SU-DHL-6 (cell line): Measurements from ENCODE around the gene CCDC9B.

ENCODE experiments used
- H2AFZ ChIP-seq: fragments of 200-600 bp; sonication (generic); 2 replicates; pipeline ENCODE4 v1.6.1; 2014; ENCODE audit warnings: low read depth, mild to moderate bottlenecking, moderate library complexity, mixed read lengths, antibody characterized with exemption, low read length; ENCODE audit not compliant: severe bottlenecking
- H3F3A ChIP-seq: fragments of 200-600 bp; shearing (Covaris generic); 2 replicates; pipeline ENCODE4 v1.6.0; 2016; ENCODE audit warnings: antibody characterized with exemption, mild to moderate bottlenecking; ENCODE audit not compliant: insufficient read depth
- H3K27ac ChIP-seq: fragments of 200-600 bp; sonication (generic); 2 replicates; pipeline ENCODE4 v1.5.1; 2016; ENCODE audit warnings: low read depth, mild to moderate bottlenecking, low read length, moderate library complexity, mixed read lengths
- H3K27me3 ChIP-seq: fragments of 200-600 bp; sonication (generic), shearing (Covaris generic); 2 replicates; pipeline ENCODE4 v1.6.0; 2014; ENCODE audit warnings: mild to moderate bottlenecking, low read length
- H3K36me3 ChIP-seq: fragments of 200-600 bp; sonication (generic); 2 replicates; pipeline ENCODE4 v1.6.1; 2014; ENCODE audit warnings: mild to moderate bottlenecking, low read length, mixed read lengths
- H3K4me2 ChIP-seq: fragments of 300-600, 200-600 bp; shearing (Covaris generic), sonication (generic); 2 replicates; pipeline ENCODE4 v1.6.0; 2014; ENCODE audit warnings: low read length, low read depth, mild to moderate bottlenecking; ENCODE audit not compliant: poor library complexity, severe bottlenecking
- H3K4me3 ChIP-seq: fragments of 200-600 bp; sonication (generic); 2 replicates; pipeline ENCODE4 v1.5.1; 2014; ENCODE audit warnings: antibody characterized with exemption, low read length, mild to moderate bottlenecking, mixed read lengths; ENCODE audit not compliant: insufficient read depth, poor library complexity, severe bottlenecking
- H3K79me2 ChIP-seq: fragments of 200-600 bp; sonication (generic); 2 replicates; pipeline ENCODE4 v1.6.1; 2014; ENCODE audit warnings: mild to moderate bottlenecking, low read length, moderate library complexity; ENCODE audit not compliant: insufficient read depth
- H3K9ac ChIP-seq: fragments of 200-600 bp; sonication (generic); 2 replicates; pipeline ENCODE4 v1.7.0; 2014; ENCODE audit warnings: mild to moderate bottlenecking, low read length
- H3K9me2 ChIP-seq: fragments of 200-600 bp; sonication (generic); replicated peaks from 2 replicates; pipeline ENCODE4 v1.6.1; 2014; ENCODE audit warnings: low read length; ENCODE audit not compliant: insufficient read depth
- H3K9me3 ChIP-seq: fragments of 200-600 bp; sonication (generic); 2 replicates; pipeline ENCODE4 v1.6.1; 2014; ENCODE audit warnings: low read length, mixed read lengths; ENCODE audit not compliant: insufficient read depth
- H4K20me1 ChIP-seq: fragments of 200-600 bp; sonication (generic); 2 replicates; pipeline ENCODE4 v1.6.1; 2014; ENCODE audit warnings: low read depth, mild to moderate bottlenecking, antibody characterized with exemption, low read length, moderate library complexity, mixed read lengths
- CTCF ChIP-seq: fragments of 200-600 bp; sonication (generic); IDR thresholded peaks from one replicate; pipeline ENCODE4 v1.5.1; 2017; ENCODE audit warnings: antibody characterized with exemption, mild to moderate bottlenecking, low read length, moderate library complexity; ENCODE audit not compliant: insufficient read depth, poor library complexity, severe bottlenecking
- EZH2phosphoT487 ChIP-seq: fragments of 200-600 bp; sonication (generic), shearing (Covaris generic); conservative IDR thresholded peaks from 2 replicates; pipeline ENCODE4 v1.6.1; 2018; ENCODE audit warnings: mild to moderate bottlenecking, antibody characterized with exemption, low read length, moderate library complexity, mixed read lengths

Gene CCDC9B

DNA sequence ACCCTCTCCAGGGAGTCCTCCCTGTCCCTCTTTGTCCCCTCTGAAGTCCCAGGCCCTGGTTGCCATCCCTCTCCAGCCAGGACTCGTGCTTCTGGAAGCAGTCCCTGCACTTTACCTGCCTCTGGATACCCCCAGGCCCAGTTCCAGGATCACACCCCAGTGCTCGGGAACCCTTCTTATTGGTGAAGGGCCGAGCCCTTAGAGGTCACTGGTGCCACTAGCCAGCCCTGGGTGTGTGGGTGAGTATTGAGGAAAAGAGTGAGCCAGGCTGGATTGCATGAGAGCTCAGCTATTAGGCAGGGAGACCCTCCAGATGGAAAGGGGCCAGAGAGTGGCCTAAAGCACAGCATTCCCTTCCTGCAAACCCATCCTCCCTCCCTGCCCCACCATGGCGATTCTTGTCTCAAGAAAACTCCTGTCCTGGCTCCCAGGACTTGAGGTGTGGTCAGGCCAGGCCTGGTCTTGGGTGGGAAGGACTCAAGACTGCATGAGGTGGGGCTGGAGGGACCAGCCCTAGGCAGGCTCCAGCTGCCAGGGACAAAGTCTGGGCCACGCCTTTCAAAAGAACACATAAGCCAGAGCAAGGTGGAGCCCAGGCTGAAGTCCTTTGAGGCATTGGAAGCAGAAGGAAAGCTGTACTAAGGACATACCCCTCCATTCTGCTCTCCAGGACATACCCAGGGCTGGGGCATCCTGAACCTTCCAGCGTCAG is 5.3 kb upstream of the CCDC9B start:
- Histone ChIP-seq H2AFZ (no peak overlapping the region), H3K27ac (no peak overlapping the region)

DNA sequence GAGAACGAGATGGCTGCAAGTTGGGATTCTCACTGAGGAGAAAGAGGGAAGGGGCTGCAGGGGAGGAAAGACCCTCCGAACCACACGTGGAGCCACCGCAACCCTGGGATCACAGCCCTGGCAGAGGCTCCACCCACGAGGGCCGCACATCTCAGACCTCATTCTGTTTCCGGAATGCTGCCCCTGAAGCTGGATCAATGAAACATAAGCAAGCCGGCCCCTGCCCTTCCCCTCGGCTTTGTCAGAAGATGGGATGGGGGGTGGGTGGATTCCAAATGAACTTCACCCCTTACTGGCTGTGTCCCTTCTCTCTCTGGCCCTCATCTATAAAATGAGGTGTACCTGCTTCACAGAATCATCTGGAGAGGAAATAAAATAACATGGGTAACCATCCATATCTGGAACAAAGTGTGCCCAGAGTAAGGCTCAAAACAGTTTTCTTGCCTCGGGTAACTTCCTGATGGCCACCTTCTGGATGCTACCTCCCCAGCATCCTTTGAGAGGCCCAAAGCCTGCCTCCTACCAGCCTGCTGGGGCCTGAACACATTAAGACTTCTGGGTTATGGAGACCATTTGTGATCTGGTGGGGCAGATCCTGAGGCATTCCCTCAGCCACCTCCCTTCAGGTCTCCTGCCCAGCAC is 4.6 kb upstream of the CCDC9B start:
- Histone ChIP-seq H3K79me2 (no peaks in the 10 kb centered on the region), H3K27ac (no peak overlapping the region), H3K9me3 (no peaks in the 10 kb centered on the region), H3K9me2 (no peaks in the 10 kb centered on the region), H4K20me1 (no peaks in the 10 kb centered on the region), H3K27me3 (no peaks in the 10 kb centered on the region), H3F3A (no peaks in the 10 kb centered on the region), H3K4me3 (no peak overlapping the region), H2AFZ (no peak overlapping the region), H3K9ac (no peak overlapping the region), H3K4me2 (no peak overlapping the region), H3K36me3 (no peaks in the 10 kb centered on the region)
- TF ChIP-seq CTCF (no peak), EZH2phosphoT487 (no peak)

More for the DNA sequence above, 5.3 kb upstream of the CCDC9B start:
- Histone ChIP-seq H3F3A (no peaks in the 10 kb centered on the region), H3K4me3 (no peak overlapping the region), H3K4me2 (no peak overlapping the region), H3K9me3 (no peaks in the 10 kb centered on the region), H4K20me1 (no peaks in the 10 kb centered on the region), H3K36me3 (no peaks in the 10 kb centered on the region), H3K79me2 (no peaks in the 10 kb centered on the region), H3K27me3 (no peaks in the 10 kb centered on the region), H3K9me2 (no peaks in the 10 kb centered on the region), H3K9ac (no peak overlapping the region)
- TF ChIP-seq EZH2phosphoT487 (no peak), CTCF (no peak)

DNA sequence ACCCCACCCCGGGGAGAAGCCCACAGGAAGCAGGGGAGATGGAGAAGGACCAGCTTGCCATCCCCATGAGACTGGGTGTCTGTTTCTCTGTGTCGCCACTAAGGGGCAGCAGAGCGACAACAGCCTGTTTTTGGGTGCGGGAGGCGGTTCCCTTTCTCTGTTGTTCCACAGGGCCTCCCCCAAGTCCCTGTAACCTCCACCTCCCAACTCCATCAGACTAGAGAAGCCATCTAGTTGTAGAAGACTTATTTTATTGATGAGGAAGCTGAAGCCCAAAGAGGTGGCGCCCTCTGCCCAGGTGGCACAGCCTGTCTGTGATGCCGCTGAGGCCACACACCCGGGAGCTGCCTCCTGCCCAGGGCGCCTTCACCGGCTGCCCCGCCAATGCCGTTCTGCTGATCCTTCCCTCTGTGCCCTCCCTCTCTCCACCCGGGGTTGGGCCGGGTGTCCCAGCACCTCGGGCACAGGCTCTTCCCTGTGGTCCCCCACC is 3.9 kb upstream of the CCDC9B start:
- Histone ChIP-seq H4K20me1 (no peaks in the 10 kb centered on the region), H3K79me2 (no peaks in the 10 kb centered on the region), H3K9me2 (no peaks in the 10 kb centered on the region), H3K27me3 (no peaks in the 10 kb centered on the region), H3K27ac (no peak overlapping the region), H3K4me3 (no peak overlapping the region), H3K36me3 (no peaks in the 10 kb centered on the region), H3F3A (no peaks in the 10 kb centered on the region), H3K4me2 (no peak overlapping the region), H2AFZ (no peak overlapping the region), H3K9me3 (no peaks in the 10 kb centered on the region), H3K9ac (no peak overlapping the region)
- no peak for TF ChIP-seq EZH2phosphoT487
- TF ChIP-seq CTCF = peak; percentile 56
